SK-N-SH treated with all-trans-retinoic acid at 6 μM for 48 hours (cell line): Measurements from ENCODE around the gene CFAP90.

Experiments used
- ATAC-seq: fragments of 200-7000 bp; cut with Tn5 transposase; 3 replicates; pipeline ENCODE4 v1.9.1; 2020; ENCODE audit warnings: mild to moderate bottlenecking, moderate library complexity
- BACH2 ChIP-seq: fragments of 250-450 bp; sonication (Bioruptor Pico); IDR thresholded peaks from 2 replicates; pipeline ENCODE4 v1.9.0; 2021; ENCODE audit warnings: mild to moderate bottlenecking, borderline replicate concordance
- CSDC2 ChIP-seq: fragments of 250-450 bp; sonication (Bioruptor Pico); IDR thresholded peaks from 2 replicates; pipeline ENCODE4 v1.5.0; 2020; ENCODE audit warnings: mild to moderate bottlenecking, moderate library complexity
- ESRRG ChIP-seq: fragments of 250-450 bp; sonication (Bioruptor Pico); IDR thresholded peaks from 2 replicates; pipeline ENCODE4 v1.6.1; 2021; ENCODE audit warnings: mild to moderate bottlenecking
- GLIS3 ChIP-seq: fragments of 250-450 bp; sonication (Bioruptor Pico); IDR thresholded peaks from 2 replicates; pipeline ENCODE4 v1.5.0; 2020; ENCODE audit warnings: mild to moderate bottlenecking, moderate library complexity
- ISL1 ChIP-seq: fragments of 250-450 bp; sonication (Bioruptor Pico); IDR thresholded peaks from 2 replicates; pipeline ENCODE4 v2.1.2; 2022; ENCODE audit warnings: mild to moderate bottlenecking, moderate library complexity
- OSR1 ChIP-seq: fragments of 250-450 bp; sonication (Bioruptor Pico); IDR thresholded peaks from 2 replicates; pipeline ENCODE4 v1.8.0; 2022; ENCODE audit warnings: moderate library complexity, mild to moderate bottlenecking, inconsistent platforms
- PPARA ChIP-seq: fragments of 250-450 bp; sonication (Bioruptor Pico); IDR thresholded peaks from 2 replicates; pipeline ENCODE4 v1.5.0; 2020; ENCODE audit warnings: mild to moderate bottlenecking, borderline replicate concordance
- RARB ChIP-seq: fragments of 250-450 bp; sonication (Bioruptor Pico); IDR thresholded peaks from 2 replicates; pipeline ENCODE4 v1.8.0; 2021; ENCODE audit warnings: mild to moderate bottlenecking, moderate library complexity
- TCF4 ChIP-seq: fragments of 250-450 bp; sonication (Bioruptor Pico); IDR thresholded peaks from 2 replicates; pipeline ENCODE4 v1.8.0; 2021; ENCODE audit warnings: mild to moderate bottlenecking, moderate library complexity, borderline replicate concordance
- TOX ChIP-seq: fragments of 250-450 bp; sonication (Bioruptor Pico); IDR thresholded peaks from 2 replicates; pipeline ENCODE4 v1.8.0; 2021; ENCODE audit warnings: mild to moderate bottlenecking, moderate library complexity, borderline replicate concordance
- ZC3H10 ChIP-seq: fragments of 250-450 bp; sonication (Bioruptor Pico); IDR thresholded peaks from 2 replicates; pipeline ENCODE4 v1.5.1; 2021; ENCODE audit warnings: mild to moderate bottlenecking, moderate library complexity
- ZFP3 ChIP-seq: fragments of 250-450 bp; sonication (Bioruptor Pico); IDR thresholded peaks from 2 replicates; pipeline ENCODE4 v1.5.0; 2020; ENCODE audit warnings: mild to moderate bottlenecking, moderate library complexity
- ZFP30 ChIP-seq: fragments of 450-650 bp; formaldehyde crosslinking; IDR thresholded peaks from 2 replicates; pipeline ENCODE4 v1.5.0; 2022; ENCODE audit warnings: mild to moderate bottlenecking, moderate library complexity
- ZNF565 ChIP-seq: fragments of 450-650 bp; formaldehyde crosslinking; conservative IDR thresholded peaks from 2 replicates; pipeline ENCODE4 v1.5.0; 2020; ENCODE audit warnings: low read depth, mild to moderate bottlenecking, moderate library complexity
- ZNF8 ChIP-seq: fragments of 450-650 bp; formaldehyde crosslinking; IDR thresholded peaks from 2 replicates; pipeline ENCODE4 v1.5.0; 2020; ENCODE audit warnings: mild to moderate bottlenecking, moderate library complexity
- TF ChIP-seq, protein P1 (sequence below): fragments of 250-450 bp; sonication (Bioruptor Pico); IDR thresholded peaks from 2 replicates; pipeline ENCODE4 v1.5.0; 2020; ENCODE audit warnings: mild to moderate bottlenecking, moderate library complexity
- TF ChIP-seq, protein P2 (sequence below): fragments of 250-450 bp; sonication (Bioruptor Pico); IDR thresholded peaks from 2 replicates; pipeline ENCODE4 v1.5.1; 2021; ENCODE audit warnings: mild to moderate bottlenecking, moderate library complexity
- TF ChIP-seq, protein P3 (sequence below): fragments of 250-450 bp; sonication (Bioruptor Pico); IDR thresholded peaks from 2 replicates; pipeline ENCODE4 v1.8.0; 2020; ENCODE audit warnings: mild to moderate bottlenecking, moderate library complexity, borderline replicate concordance
- TF ChIP-seq, protein P4 (sequence below): fragments of 250-450 bp; sonication (Bioruptor Pico); IDR thresholded peaks from 2 replicates; pipeline ENCODE4 v1.5.1; 2020; ENCODE audit warnings: low read depth, mild to moderate bottlenecking, moderate library complexity
- TF ChIP-seq, protein P5 (sequence below): fragments of 250-450 bp; sonication (Bioruptor Pico); IDR thresholded peaks from 2 replicates; pipeline ENCODE4 v1.8.0; 2021; ENCODE audit warnings: low read depth, mild to moderate bottlenecking, moderate library complexity, borderline replicate concordance

CFAP90 gene

DNA sequence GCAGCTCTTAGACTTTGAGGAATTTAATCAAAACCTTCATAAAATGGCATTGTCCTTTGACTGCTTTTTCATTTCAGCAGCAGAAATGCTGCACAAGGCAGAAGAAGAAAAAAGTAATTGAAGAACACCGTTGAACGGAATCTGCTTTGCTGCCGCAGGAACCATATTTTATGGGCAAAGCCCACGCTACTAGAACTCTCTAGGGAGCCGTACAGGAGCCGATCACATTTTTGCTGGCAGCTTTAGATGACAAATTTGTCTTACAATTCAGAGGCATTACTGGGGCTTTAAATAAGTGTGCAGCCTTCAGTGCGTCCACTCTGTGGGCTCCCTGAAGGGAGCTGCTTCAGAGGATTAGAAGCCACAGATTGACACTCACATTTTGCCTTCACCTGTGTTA is 5.4 kb downstream of the CFAP90 start:
- TF ChIP-seq, protein P1, sequence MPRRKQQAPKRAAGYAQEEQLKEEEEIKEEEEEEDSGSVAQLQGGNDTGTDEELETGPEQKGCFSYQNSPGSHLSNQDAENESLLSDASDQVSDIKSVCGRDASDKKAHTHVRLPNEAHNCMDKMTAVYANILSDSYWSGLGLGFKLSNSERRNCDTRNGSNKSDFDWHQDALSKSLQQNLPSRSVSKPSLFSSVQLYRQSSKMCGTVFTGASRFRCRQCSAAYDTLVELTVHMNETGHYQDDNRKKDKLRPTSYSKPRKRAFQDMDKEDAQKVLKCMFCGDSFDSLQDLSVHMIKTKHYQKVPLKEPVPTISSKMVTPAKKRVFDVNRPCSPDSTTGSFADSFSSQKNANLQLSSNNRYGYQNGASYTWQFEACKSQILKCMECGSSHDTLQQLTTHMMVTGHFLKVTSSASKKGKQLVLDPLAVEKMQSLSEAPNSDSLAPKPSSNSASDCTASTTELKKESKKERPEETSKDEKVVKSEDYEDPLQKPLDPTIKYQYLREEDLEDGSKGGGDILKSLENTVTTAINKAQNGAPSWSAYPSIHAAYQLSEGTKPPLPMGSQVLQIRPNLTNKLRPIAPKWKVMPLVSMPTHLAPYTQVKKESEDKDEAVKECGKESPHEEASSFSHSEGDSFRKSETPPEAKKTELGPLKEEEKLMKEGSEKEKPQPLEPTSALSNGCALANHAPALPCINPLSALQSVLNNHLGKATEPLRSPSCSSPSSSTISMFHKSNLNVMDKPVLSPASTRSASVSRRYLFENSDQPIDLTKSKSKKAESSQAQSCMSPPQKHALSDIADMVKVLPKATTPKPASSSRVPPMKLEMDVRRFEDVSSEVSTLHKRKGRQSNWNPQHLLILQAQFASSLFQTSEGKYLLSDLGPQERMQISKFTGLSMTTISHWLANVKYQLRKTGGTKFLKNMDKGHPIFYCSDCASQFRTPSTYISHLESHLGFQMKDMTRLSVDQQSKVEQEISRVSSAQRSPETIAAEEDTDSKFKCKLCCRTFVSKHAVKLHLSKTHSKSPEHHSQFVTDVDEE, result no peak
- no peak for TF ChIP-seq ZNF565 (CRISPR knock-in tag)
- TF ChIP-seq ISL1 (CRISPR knock-in tag), result no peak
- TF ChIP-seq TOX (CRISPR knock-in tag), result no peak
- TF ChIP-seq TCF4 (CRISPR knock-in tag), result no peak
- no peak for TF ChIP-seq OSR1 (CRISPR knock-in tag)
- TF ChIP-seq ZC3H10, result no peak
- TF ChIP-seq BACH2 (CRISPR knock-in tag), result no peak
- TF ChIP-seq, protein P2, sequence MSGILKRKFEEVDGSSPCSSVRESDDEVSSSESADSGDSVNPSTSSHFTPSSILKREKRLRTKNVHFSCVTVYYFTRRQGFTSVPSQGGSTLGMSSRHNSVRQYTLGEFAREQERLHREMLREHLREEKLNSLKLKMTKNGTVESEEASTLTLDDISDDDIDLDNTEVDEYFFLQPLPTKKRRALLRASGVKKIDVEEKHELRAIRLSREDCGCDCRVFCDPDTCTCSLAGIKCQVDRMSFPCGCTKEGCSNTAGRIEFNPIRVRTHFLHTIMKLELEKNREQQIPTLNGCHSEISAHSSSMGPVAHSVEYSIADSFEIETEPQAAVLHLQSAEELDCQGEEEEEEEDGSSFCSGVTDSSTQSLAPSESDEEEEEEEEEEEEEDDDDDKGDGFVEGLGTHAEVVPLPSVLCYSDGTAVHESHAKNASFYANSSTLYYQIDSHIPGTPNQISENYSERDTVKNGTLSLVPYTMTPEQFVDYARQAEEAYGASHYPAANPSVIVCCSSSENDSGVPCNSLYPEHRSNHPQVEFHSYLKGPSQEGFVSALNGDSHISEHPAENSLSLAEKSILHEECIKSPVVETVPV (CRISPR knock-in tag), result no peak
- no peak for TF ChIP-seq ZFP30
- TF ChIP-seq GLIS3, result no peak
- no peak for TF ChIP-seq RARB (CRISPR knock-in tag)
- TF ChIP-seq PPARA, result no peak
- TF ChIP-seq, protein P3, sequence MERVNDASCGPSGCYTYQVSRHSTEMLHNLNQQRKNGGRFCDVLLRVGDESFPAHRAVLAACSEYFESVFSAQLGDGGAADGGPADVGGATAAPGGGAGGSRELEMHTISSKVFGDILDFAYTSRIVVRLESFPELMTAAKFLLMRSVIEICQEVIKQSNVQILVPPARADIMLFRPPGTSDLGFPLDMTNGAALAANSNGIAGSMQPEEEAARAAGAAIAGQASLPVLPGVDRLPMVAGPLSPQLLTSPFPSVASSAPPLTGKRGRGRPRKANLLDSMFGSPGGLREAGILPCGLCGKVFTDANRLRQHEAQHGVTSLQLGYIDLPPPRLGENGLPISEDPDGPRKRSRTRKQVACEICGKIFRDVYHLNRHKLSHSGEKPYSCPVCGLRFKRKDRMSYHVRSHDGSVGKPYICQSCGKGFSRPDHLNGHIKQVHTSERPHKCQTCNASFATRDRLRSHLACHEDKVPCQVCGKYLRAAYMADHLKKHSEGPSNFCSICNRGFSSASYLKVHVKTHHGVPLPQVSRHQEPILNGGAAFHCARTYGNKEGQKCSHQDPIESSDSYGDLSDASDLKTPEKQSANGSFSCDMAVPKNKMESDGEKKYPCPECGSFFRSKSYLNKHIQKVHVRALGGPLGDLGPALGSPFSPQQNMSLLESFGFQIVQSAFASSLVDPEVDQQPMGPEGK (CRISPR knock-in tag), result no peak
- no peak for TF ChIP-seq CSDC2 (CRISPR knock-in tag)
- TF ChIP-seq, protein P4, sequence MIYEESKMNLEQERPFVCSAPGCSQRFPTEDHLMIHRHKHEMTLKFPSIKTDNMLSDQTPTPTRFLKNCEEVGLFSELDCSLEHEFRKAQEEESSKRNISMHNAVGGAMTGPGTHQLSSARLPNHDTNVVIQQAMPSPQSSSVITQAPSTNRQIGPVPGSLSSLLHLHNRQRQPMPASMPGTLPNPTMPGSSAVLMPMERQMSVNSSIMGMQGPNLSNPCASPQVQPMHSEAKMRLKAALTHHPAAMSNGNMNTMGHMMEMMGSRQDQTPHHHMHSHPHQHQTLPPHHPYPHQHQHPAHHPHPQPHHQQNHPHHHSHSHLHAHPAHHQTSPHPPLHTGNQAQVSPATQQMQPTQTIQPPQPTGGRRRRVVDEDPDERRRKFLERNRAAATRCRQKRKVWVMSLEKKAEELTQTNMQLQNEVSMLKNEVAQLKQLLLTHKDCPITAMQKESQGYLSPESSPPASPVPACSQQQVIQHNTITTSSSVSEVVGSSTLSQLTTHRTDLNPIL (CRISPR knock-in tag), result no peak
- TF ChIP-seq, protein P5, sequence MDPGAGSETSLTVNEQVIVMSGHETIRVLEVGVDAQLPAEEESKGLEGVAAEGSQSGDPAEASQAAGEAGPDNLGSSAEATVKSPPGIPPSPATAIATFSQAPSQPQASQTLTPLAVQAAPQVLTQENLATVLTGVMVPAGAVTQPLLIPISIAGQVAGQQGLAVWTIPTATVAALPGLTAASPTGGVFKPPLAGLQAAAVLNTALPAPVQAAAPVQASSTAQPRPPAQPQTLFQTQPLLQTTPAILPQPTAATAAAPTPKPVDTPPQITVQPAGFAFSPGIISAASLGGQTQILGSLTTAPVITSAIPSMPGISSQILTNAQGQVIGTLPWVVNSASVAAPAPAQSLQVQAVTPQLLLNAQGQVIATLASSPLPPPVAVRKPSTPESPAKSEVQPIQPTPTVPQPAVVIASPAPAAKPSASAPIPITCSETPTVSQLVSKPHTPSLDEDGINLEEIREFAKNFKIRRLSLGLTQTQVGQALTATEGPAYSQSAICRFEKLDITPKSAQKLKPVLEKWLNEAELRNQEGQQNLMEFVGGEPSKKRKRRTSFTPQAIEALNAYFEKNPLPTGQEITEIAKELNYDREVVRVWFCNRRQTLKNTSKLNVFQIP (CRISPR knock-in tag), result no peak
- no peak for TF ChIP-seq ZNF8 (CRISPR knock-in tag)
- TF ChIP-seq ESRRG (CRISPR knock-in tag), result no peak
- TF ChIP-seq ZFP3, result no peak
- TF ChIP-seq, all 23 proteins: peak for 0

DNA sequence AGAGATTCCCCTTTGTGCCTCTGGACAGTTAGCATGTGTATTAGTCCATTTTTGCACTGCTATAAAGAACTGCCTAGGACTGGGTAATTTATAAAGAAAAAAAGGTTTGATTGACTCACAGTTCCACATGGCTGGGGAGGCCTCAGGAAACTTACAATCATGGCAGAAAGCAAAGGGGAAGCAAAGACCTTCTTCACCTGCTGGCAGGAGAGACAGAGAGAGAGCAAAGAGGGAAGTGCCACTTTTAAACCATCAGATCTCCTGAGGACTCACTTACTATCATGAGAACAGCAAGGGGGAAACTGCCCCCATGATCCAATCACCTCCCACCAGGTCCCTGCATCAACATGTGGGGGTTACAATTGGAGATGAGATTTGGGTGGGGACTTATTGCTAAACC is 6.0 kb downstream of the CFAP90 start:
- TF ChIP-seq, protein P4 (CRISPR knock-in tag), result no peak
- TF ChIP-seq ZNF8 (CRISPR knock-in tag), result no peak
- TF ChIP-seq ESRRG (CRISPR knock-in tag), result no peak
- TF ChIP-seq OSR1 (CRISPR knock-in tag), result no peak
- TF ChIP-seq, protein P2 (CRISPR knock-in tag), result no peak
- ATAC-seq, result no peak

More for the DNA sequence above, 5.4 kb downstream of the CFAP90 start:
- ATAC-seq, result no peak
